ENCODE measurements around the gene JPH4.

DNA sequence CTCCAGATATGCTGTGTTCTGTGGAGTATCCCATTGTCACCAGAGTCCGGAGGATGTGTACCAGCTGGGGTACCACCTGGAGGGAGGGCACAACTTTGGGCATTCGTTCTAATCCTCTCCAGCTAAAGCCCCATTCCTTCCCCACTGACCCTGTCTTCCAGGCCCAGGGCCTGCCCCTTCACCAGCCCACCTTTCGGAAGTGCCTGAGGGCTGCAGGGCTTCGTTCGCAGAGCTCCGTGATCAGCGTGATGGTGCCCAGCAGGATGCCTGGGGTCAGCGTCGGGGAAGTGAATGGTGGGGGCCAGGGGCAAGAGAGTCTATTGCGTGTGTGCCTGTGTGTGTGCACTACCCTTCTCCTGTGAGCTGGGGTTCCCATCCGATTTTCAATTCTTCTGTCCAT, 13.0 kb downstream of the JPH4 start:
- TF ChIP-seq, protein P1, sequence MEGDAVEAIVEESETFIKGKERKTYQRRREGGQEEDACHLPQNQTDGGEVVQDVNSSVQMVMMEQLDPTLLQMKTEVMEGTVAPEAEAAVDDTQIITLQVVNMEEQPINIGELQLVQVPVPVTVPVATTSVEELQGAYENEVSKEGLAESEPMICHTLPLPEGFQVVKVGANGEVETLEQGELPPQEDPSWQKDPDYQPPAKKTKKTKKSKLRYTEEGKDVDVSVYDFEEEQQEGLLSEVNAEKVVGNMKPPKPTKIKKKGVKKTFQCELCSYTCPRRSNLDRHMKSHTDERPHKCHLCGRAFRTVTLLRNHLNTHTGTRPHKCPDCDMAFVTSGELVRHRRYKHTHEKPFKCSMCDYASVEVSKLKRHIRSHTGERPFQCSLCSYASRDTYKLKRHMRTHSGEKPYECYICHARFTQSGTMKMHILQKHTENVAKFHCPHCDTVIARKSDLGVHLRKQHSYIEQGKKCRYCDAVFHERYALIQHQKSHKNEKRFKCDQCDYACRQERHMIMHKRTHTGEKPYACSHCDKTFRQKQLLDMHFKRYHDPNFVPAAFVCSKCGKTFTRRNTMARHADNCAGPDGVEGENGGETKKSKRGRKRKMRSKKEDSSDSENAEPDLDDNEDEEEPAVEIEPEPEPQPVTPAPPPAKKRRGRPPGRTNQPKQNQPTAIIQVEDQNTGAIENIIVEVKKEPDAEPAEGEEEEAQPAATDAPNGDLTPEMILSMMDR (IDR thresholded peaks at IDR 0.05), result no peak
- TF ChIP-seq POLR2AphosphoS5 (IDR thresholded peaks at IDR 0.05), result no peak
- TF ChIP-seq POLR2A (IDR thresholded peaks at IDR 0.05), result no peak
- TF ChIP-seq EP300 (IDR thresholded peaks at IDR 0.05), result no peak
